Nephron (organoid): ENCODE measurements around the gene KBTBD12.

Experiments used
- H3K27ac Mint-ChIP-seq, 3 experiments: 2 replicates each; pipeline ENCODE4 v1.8.0; 2020; ENCODE audit warnings: mixed read lengths in 3 of 3, mild to moderate bottlenecking in 2 of 3, moderate library complexity in 1 of 3
- H3K27me3 Mint-ChIP-seq: 2 replicates; pipeline ENCODE4 v1.8.0; 2021; ENCODE audit warnings: low read depth, mild to moderate bottlenecking, moderate library complexity, mixed read lengths
- H3K36me3 Mint-ChIP-seq: 2 replicates; pipeline ENCODE4 v1.8.0; 2020; ENCODE audit warnings: low read depth, mixed read lengths
- H3K4me1 Mint-ChIP-seq: 2 replicates; pipeline ENCODE4 v1.8.0; 2020; ENCODE audit warnings: mixed read lengths
- H3K4me3 Mint-ChIP-seq, 3 experiments: 2 replicates each; pipeline ENCODE4 v1.8.0; 2020; ENCODE audit warnings: mild to moderate bottlenecking in 3 of 3, mixed read lengths in 3 of 3, moderate library complexity in 2 of 3
- H3K9me3 Mint-ChIP-seq: 2 replicates; pipeline ENCODE4 v1.8.0; 2020; ENCODE audit warnings: mixed read lengths
- TF ChIP-seq, protein P1 (sequence below), 3 experiments: fragments of 200-600 bp; sonication (generic); IDR thresholded peaks; one replicate each; pipeline ENCODE4 v1.5.0; 2021; ENCODE audit warnings: antibody characterized with exemption in 3 of 3; ENCODE audit not compliant: unreplicated experiment in 3 of 3

The KBTBD12 gene

DNA sequence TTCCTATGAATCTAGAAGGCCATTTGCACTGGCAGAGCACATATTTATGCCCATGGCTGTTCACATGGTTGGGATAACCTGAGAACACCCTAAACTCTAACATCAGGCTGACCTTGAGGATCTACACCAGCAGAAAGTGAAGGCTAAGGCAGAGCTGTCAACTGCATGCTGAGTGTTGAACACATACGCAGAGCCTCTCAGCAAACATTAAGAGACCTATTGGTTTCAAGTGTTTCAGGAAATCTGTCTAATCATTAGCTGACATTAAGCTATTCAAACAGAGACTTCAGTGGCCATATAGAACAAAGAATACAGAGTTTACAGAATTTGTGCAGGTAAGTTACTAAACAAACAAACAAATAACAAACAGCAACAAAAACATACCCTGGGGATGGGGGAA is 121.1 kb downstream of the KBTBD12 start:
- H3K36me3 Mint-ChIP-seq: no peaks in the 10 kb centered on the region
- peak overlapping the region in 2 of 3 experiments; percentile 66 to 76 for H3K27ac Mint-ChIP-seq
- peaks cover 6% of the 10 kb centered on the region for H3K27me3 Mint-ChIP-seq
- no peaks in the 10 kb centered on the region for H3K9me3 Mint-ChIP-seq
- no peaks in the 10 kb centered on the region for H3K4me1 Mint-ChIP-seq
- no peak overlapping the region for H3K4me3 Mint-ChIP-seq
- TF ChIP-seq, protein P1, sequence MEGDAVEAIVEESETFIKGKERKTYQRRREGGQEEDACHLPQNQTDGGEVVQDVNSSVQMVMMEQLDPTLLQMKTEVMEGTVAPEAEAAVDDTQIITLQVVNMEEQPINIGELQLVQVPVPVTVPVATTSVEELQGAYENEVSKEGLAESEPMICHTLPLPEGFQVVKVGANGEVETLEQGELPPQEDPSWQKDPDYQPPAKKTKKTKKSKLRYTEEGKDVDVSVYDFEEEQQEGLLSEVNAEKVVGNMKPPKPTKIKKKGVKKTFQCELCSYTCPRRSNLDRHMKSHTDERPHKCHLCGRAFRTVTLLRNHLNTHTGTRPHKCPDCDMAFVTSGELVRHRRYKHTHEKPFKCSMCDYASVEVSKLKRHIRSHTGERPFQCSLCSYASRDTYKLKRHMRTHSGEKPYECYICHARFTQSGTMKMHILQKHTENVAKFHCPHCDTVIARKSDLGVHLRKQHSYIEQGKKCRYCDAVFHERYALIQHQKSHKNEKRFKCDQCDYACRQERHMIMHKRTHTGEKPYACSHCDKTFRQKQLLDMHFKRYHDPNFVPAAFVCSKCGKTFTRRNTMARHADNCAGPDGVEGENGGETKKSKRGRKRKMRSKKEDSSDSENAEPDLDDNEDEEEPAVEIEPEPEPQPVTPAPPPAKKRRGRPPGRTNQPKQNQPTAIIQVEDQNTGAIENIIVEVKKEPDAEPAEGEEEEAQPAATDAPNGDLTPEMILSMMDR (IDR thresholded peaks at IDR 0.05; ENCODE audit: unreplicated experiment in 3 of 3): no peak
